Measurements from ENCODE around the gene HES2. TPM values are rescaled to one million over a fixed set of nuclear protein-coding genes. Genes with fewer than 3 reads are reported as not detected.
"Not testable (repeated sequence)": the region's sequence is repeated elsewhere in the genome, so short reads cannot be mapped to it uniquely, and the experiment has no call there.

The HES2 gene
- total and polyA plus RNA-seq, 2 of the 4 experiments (the other 2 are of a cell fraction): not detected

- Histone ChIP-seq H3K79me1 (ENCODE audit: low read depth in 1 of 2, low read length in 2 of 2) (peaks cover 5 to 26% of the 10 kb centered on the region in 2 experiments), H4K20me1 (ENCODE audit: insufficient read depth, low read length) (peaks cover 10% of the 10 kb centered on the region; the same call in 1 of the 2 replicates)
- H3K9ac ChIP-seq (ENCODE audit: low read depth, low read length); H4K8ac ChIP-seq (ENCODE audit: low read depth in 2 of 2, low read length in 2 of 2); H3K56ac ChIP-seq (ENCODE audit: extremely low read depth, insufficient read depth, low read length); H2BK15ac ChIP-seq (ENCODE audit: low read depth, low read length); H3K9me3 ChIP-seq (ENCODE audit: control insufficient read depth, insufficient read depth, low read length); H3K36me3 ChIP-seq (ENCODE audit: control insufficient read depth, insufficient read depth, low read length); H2BK120ac ChIP-seq (ENCODE audit: low read depth, low read length); CTCF ChIA-PET; intact Hi-C loops (cut with micrococcal nuclease); H2AK5ac ChIP-seq (ENCODE audit: low read depth, low read length); H2BK20ac ChIP-seq (ENCODE audit: low read depth, low read length); H3K4me1 ChIP-seq (ENCODE audit: control insufficient read depth, insufficient read depth, low read length); H4K91ac ChIP-seq (ENCODE audit: insufficient read depth, low read depth, low read length); H3K14ac ChIP-seq (replicated peaks; ENCODE audit: low read depth, low read length); BruUV-seq (replicated peaks); H3K18ac ChIP-seq (ENCODE audit: low read depth, low read length); DNase-seq; ATAC-seq (ENCODE audit: low read depth); H3K27me3 ChIP-seq (ENCODE audit: control insufficient read depth, insufficient read depth, low read length); H2AFZ ChIP-seq (replicated peaks; ENCODE audit: low read length, poor library complexity); H3K23ac ChIP-seq (ENCODE audit: low read depth, low read length); H3K4me3 ChIP-seq (ENCODE audit: insufficient read depth, low read depth, low read length); H3K4ac ChIP-seq (ENCODE audit: low read depth, low read length); H3K4me2 ChIP-seq (ENCODE audit: low read depth, low read length); H3K27ac ChIP-seq (ENCODE audit: insufficient read depth, low read length); H3K9me1 ChIP-seq (ENCODE audit: insufficient read depth, low read length); H4K5ac ChIP-seq (ENCODE audit: low read depth, low read length); in situ Hi-C loops (cut with MboI; ENCODE audit: low sequenced_read_pairs); POLR2A ChIA-PET (ENCODE audit: unreplicated experiment); H2AK9ac ChIP-seq (replicated peaks; ENCODE audit: low read depth, low read length, poor library complexity); dilution Hi-C loops (cut with HindIII; ENCODE audit: low sequenced_read_pairs, unreplicated experiment); H2BK5ac ChIP-seq (ENCODE audit: low read depth, low read length, poor library complexity, severe bottlenecking): not testable (repeated sequence)
- WGBS, 2 experiments (ENCODE audit: extremely low coverage in 2 of 2, insufficient read length in 1 of 2): 60% methylated on average over 3 of the region's 8 CpGs; no CpG with 5 or more reads in 1 of the 2 experiments
These were observed 24.6 kb downstream of the HES2 start for GRCh38 chr1:6395130-6395529.
